Measurements from ENCODE around the gene ALDH5A1.

The ALDH5A1 gene

DNA sequence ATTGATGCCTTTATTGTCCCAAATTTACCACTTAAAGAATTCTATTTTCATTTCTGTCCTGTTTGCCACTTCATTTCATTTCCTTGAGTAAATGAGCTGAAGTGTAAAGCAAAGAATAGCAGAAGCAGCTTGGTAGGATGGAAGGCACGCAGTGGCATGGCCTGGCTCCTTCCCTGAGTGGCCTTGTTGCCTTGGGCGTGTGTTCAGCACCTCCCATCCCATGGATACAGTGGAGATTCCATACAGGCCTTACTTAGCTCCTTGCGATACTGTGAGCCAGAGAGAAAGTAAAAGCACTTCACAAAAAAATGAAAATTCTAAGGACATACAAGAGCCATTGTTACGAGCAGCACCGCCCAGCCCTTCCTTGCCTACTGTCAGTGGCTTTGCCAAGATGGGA lies 39.6 kb downstream of the ALDH5A1 start:
- no peak for DNase-seq

DNA sequence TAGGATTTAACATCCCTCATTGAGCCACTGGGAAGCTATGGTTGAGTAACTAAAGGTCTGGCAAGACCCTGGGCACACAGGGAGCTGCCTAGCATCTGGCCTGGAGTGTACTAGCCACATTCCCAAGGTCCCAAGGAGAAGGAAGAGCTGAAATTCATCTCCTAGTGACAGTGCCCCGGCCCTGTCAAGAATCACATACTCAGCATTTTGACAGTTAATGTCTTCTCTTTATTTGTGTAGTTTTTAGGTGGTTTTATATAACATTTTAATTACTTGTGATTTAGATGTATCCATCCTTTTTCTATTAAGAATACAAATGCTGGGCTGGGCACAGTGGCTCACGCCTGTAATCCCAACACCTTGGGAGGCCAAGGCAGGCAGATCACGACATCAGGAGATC lies 40.4 kb downstream of the ALDH5A1 start:
- DNase-seq, result no peak

GRCh38 chr6:24536466-24536865 lies 41.7 kb downstream of the ALDH5A1 start:
- DNase-seq, result no peak

- no peak for DNase-seq
These were observed 42.4 kb downstream of the ALDH5A1 start for GRCh38 chr6:24537082-24537699.

DNA sequence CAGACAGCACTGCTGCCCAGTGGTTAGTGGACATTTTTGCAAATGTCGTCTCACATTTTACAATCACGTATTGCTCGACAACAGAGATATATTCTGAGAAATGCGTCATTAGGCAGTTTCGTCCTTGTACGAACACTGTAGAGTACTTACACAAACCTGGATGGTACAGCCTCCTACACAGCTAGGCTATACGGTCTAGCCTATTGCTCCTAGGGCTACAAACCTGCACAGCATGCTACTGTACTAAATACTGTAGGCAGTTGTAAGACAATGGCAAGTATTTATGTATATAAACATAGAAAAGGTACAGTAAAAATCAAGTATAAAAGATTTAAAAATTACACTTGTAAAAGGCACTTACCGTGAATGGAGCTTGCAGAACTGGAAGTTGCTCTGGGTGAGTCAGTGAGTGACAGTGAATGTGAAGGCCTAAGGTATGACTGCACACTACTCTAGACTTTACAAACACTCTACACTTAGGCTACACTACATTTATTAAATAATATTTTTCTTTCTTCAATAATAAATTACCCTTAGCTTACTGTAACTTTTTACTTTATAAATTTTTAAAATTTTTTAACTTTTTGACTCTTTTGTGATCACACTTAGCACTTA lies 43.1 kb downstream of the ALDH5A1 start:
- DNase-seq, result no peak

GRCh38 chr6:24539416-24539815 lies 44.6 kb downstream of the ALDH5A1 start:
- DNase-seq, result no peak

- DNase-seq, result no peak
These were observed 45.4 kb downstream of the ALDH5A1 start for GRCh38 chr6:24540197-24540596.

GRCh38 chr6:24543683-24544082 lies 48.9 kb downstream of the ALDH5A1 start:
- DNase-seq, result no peak

DNA sequence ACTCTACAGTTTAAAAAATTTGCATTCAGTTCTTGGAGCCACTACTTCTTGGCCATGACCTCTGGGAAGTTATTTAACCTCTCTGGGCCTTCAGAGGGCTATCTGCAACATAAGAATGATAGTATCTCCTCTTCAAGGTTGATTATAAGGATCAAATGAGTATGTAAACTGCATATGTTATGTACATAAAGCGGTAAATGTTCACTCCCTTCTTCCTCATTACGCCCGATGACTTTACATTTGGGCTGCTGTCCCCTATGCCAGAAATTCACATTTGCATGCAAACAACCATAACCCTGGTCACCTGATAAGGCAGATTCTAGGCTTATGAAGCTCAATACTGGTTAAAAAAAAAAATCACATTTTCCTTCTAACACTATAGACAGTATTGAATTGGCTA lies 50.4 kb downstream of the ALDH5A1 start:
- no peak for DNase-seq

DNA sequence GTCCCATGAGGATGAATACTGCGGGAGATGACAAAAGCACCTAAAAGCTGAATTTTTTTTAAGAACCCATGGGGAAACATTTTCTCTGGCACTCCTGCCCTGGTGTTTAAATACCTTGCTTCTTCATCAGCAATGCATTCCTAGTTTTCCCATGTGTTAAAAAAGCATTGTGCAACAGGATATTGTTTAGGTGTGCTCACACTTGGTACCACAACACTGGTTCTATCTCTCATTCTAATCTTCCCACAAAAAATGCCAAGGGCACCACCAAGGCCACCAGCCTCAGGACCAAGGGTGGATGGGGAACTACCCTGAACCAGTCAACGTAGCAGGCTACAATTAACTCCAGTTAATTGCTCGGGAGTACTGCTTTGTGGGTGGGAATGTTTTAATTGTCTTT lies 50.9 kb downstream of the ALDH5A1 start:
- no peak for DNase-seq

GRCh38 chr6:24546439-24546838 lies 51.7 kb downstream of the ALDH5A1 start:
- no peak for DNase-seq

GRCh38 chr6:24547243-24547642 lies 52.5 kb downstream of the ALDH5A1 start:
- no peak for DNase-seq

DNA sequence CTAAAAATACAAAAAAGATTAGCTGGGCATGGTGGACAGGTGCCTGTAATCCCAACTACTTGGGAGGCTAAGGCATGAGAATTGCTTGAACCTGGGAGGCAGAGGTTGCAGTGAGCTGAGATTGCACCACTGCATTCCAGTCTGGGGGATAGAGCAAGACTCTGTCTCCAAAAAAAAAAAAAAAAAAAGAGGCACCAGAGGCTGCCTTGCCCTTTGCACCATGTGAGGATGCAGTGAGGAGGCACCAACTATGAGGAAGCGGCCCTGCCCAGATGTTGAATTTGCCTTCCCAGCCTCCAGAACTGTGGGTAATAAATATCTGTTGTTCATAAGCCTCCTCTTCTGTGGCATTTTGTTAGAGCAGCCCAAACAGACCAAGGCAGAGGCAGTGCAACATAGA lies 54.4 kb downstream of the ALDH5A1 start:
- DNase-seq, result no peak

- no peak for DNase-seq
These were observed 55.0 kb downstream of the ALDH5A1 start for GRCh38 chr6:24549674-24550353.

GRCh38 chr6:24551139-24551538 lies 56.4 kb downstream of the ALDH5A1 start:
- DNase-seq, result no peak

GRCh38 chr6:24554474-24554873 lies 59.7 kb downstream of the ALDH5A1 start:
- DNase-seq, result no peak

GRCh38 chr6:24558516-24558915 lies 63.7 kb downstream of the ALDH5A1 start:
- peak; percentile 36 for DNase-seq

DNA sequence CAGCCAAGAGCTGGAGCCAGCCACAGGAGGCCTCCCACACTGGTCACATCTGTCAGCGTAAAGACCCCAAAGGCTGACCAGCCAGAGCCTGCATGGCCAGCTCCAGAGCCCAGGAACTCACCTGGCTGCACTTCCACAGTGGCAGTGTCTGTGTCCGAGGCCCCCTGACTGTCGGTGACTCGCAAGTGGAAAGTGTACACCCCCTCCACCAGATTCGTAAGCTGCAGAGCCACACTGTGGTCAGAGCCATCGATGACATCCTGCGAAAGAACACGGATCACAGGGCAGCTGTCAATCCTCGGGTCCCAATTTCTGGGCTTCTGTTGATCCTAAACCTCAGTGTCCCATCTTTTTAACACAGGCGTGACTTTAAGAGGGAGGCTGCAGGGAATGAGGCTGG lies 69.3 kb downstream of the ALDH5A1 start:
- DNase-seq, result no peak

GRCh38 chr6:24565196-24565595 lies 70.4 kb downstream of the ALDH5A1 start:
- no peak for DNase-seq

DNA sequence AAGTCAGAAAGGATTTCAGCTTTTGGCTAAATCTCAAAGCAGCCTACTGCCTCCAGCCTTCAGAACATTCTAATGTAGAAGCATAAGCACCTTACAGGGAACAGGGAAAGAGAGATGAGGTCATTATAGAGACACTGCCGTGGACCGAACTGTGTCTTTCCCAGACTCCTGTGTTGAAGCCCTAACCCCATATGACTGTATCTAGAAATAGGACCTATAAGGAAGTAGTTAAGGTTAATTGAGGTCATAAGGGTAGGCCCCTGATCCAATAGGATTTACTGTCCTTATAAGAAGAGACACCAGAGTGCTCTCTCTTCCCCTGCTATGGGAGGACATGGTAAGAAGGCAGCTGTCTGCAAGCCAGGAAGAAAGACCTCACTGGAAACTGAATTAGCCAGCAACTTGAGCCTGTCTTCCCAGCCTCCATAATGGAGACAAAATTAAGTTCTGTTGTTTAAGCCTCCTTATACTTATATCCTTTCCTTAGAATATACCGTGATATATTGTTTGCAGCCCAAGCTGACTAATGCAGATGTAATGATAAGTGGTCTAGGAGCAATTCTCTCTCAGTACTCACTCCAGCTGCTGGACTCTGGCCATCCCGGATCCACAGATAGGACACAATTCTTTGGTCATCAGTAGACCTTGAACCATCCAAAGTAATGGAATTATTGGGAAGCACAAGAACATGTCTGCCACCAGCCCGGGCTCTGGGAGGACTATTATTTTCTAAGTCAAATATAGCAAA lies 71.4 kb downstream of the ALDH5A1 start:
- DNase-seq, result no peak

DNA sequence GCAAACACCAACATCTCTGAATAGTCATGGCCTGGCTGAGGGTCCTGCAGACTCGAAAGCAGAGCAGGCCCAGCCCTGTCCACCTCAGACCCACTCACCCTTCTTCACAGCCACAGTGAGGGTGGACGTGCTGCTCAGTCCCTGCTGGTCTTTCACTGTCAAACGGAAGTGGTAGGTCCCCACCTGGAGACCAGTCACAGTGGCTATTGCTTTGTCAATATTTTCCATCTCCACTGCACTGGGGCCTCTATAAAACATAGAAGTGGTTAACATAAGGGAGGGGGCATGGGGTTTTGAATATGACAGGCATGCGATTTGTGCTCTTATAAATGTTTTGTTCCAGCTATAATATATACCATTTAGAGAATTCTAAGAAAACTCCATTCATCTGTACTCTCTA lies 73.9 kb downstream of the ALDH5A1 start:
- DNase-seq, result no peak

DNA sequence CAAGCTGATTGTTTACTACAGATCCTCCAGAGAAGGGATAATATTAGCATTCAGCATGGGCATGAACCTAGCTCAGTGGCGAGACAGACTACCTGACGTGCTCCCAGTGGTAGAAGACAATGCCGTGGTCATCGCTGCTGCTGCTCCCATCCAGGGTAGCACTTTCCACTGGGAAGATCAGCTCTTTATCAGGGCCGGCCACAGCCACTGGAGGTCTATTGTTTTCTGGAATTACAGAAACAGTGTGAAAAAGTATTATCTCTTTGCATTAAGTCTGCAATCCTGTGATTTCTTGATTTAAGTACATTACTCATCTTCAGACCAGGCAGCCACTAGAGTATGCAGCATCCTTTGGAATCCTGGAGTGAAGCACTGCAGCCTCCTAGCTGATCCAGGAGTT lies 75.0 kb downstream of the ALDH5A1 start:
- no peak for DNase-seq

DNA sequence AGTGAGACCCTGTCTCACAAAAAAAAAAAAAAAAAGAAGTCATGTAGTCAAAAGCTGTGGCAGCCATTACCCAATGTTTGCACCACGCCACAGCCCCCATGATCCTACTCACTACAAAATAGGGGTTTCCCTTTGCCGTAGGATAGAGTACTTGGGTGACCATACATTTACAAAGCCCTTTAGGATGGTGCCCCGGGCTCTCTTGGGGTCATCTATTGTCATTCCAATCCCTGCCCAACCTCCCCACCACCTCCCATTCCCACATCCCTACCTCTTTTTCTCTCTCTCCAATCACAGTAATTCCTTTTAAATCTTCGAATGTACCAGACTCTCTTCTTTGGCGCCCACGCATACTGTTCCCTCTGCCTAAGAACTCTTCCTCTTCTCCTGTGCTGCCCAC lies 76.6 kb downstream of the ALDH5A1 start:
- DNase-seq, result no peak

GRCh38 chr6:24574809-24575208 lies 80.0 kb downstream of the ALDH5A1 start:
- no peak for DNase-seq
